ENCODE data around the gene RHBDL2. TPM values are rescaled to one million over a fixed set of nuclear protein-coding genes. Genes with fewer than 3 reads are reported as not detected.

The RHBDL2 gene
- total and polyA plus RNA-seq, 2 of the 13 experiments (the other 11 are each of a cell fraction or from before 2014, with no cell fraction given), result 3.3 to 5.4 TPM

DNA sequence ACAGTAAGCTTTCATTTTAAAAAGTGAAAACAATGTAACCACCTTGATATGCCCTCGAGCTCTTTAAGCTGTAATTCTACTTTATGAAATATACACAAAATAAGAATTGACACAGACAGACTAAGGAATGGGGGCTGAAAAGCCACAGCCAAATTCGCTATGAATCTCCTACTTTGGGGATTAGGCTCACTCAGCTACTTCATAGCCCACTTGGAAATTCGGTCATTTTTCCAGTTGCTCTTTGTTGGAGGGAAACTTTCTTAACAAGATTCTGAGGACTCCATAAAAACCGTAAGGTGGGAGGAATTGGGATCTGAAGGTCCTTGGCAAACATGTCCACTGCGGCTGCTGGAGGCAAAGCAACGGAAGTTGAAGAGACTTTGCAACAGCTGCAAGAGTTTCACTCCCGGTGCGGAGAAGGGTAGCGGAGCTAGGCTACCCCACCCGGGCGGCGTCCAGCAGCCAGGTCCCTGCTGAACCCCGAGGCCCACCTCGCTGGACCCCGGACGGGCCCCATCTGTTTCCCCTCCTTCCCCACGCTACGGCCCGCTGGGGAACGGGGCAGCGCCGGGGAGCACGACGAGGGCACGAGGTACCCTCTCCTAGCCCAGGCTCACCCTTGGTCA is 69.1 kb downstream of the RHBDL2 start (continued):
- TF ChIP-seq, protein P1, sequence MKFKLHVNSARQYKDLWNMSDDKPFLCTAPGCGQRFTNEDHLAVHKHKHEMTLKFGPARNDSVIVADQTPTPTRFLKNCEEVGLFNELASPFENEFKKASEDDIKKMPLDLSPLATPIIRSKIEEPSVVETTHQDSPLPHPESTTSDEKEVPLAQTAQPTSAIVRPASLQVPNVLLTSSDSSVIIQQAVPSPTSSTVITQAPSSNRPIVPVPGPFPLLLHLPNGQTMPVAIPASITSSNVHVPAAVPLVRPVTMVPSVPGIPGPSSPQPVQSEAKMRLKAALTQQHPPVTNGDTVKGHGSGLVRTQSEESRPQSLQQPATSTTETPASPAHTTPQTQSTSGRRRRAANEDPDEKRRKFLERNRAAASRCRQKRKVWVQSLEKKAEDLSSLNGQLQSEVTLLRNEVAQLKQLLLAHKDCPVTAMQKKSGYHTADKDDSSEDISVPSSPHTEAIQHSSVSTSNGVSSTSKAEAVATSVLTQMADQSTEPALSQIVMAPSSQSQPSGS (CRISPR knock-in tag; IDR thresholded peaks at IDR 0.05), result 0 out of 2 replicates have a peak, but pooled peaks have one; percentile 4
- TF ChIP-seq AGO1 (IDR thresholded peaks at IDR 0.05; ENCODE audit: low read depth, low read length, poor library complexity, severe bottlenecking) (no peak), KMT2B (CRISPR knock-in tag; IDR thresholded peaks at IDR 0.05) (no peak), MAFK (conservative IDR thresholded peaks at IDR 0.05 in 1 of 2, IDR thresholded peaks at IDR 0.05 in 1 of 2; ENCODE audit: low read length in 2 of 2) (no peak)
- TF ChIP-seq, protein P2, sequence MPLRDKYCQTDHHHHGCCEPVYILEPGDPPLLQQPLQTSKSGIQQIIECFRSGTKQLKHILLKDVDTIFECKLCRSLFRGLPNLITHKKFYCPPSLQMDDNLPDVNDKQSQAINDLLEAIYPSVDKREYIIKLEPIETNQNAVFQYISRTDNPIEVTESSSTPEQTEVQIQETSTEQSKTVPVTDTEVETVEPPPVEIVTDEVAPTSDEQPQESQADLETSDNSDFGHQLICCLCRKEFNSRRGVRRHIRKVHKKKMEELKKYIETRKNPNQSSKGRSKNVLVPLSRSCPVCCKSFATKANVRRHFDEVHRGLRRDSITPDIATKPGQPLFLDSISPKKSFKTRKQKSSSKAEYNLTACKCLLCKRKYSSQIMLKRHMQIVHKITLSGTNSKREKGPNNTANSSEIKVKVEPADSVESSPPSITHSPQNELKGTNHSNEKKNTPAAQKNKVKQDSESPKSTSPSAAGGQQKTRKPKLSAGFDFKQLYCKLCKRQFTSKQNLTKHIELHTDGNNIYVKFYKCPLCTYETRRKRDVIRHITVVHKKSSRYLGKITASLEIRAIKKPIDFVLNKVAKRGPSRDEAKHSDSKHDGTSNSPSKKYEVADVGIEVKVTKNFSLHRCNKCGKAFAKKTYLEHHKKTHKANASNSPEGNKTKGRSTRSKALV (CRISPR knock-in tag; IDR thresholded peaks at IDR 0.05), result no peak
- TF ChIP-seq, protein P3, sequence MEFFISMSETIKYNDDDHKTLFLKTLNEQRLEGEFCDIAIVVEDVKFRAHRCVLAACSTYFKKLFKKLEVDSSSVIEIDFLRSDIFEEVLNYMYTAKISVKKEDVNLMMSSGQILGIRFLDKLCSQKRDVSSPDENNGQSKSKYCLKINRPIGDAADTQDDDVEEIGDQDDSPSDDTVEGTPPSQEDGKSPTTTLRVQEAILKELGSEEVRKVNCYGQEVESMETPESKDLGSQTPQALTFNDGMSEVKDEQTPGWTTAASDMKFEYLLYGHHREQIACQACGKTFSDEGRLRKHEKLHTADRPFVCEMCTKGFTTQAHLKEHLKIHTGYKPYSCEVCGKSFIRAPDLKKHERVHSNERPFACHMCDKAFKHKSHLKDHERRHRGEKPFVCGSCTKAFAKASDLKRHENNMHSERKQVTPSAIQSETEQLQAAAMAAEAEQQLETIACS (CRISPR knock-in tag; IDR thresholded peaks at IDR 0.05), result 0 out of 2 replicates have a peak, but pooled peaks have one; percentile 32

DNA sequence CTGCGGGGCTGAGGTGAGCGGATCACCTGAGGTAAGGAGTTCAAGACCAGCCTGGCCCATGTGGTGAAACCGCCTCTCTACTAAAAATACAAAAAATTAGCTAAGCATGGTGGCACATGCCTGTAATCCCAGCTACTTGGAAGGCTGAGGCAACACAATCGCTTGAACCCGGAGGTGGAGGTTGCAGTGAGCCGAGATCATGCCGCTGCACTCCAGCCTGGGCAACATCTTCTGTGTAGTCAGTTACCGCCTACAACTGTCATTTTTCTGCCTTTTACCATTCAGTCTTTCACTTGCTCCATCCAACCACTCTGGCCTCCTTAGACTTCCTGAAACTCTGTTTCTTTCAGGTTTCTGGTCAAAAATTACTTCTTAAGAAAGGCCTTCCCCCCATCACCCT is 70.6 kb downstream of the RHBDL2 start:
- FAIRE-seq (no peak), ATAC-seq (no peak), DNase-seq (ENCODE audit: low spot score) (no peak)
- no TSS peak for BruUV-seq (replicated peaks)
- POLR2A ChIA-PET, result interaction anchor here (0.6 to 1.1 kb wide), 2 partner anchors 11 to 17 kb away, joined by 3 to 4 read pairs; no protein-coding TSS in a partner anchor
- Histone ChIP-seq H2AFZ (ENCODE audit: low read length) (no peak overlapping the region), H3K79me2 (ENCODE audit: insufficient read depth, low read length) (peaks cover 30% of the 10 kb centered on the region), H3K27ac (ENCODE audit: extremely low read length, insufficient read depth, low read length) (no peak overlapping the region), H3K4me2 (ENCODE audit: low read depth, low read length) (no peak overlapping the region), H3K4me1 (ENCODE audit: insufficient read depth, low read length) (peaks cover 36% of the 10 kb centered on the region), H3K9ac (ENCODE audit: insufficient read depth, low read depth, low read length) (no peak overlapping the region), H3K9me3 (ENCODE audit: low read length) (no peaks in the 10 kb centered on the region), H3K27me3 (ENCODE audit: control insufficient read depth in 1 of 2, insufficient read depth in 2 of 2, low read length in 2 of 2) (no peaks in the 10 kb centered on the region), H3K4me3 (replicated peaks in 1 of 3; ENCODE audit: insufficient read depth in 1 of 3, low read depth in 2 of 3, low read length in 3 of 3) (no peak overlapping the region), H4K20me1 (ENCODE audit: insufficient read depth, low read length) (no peaks in the 10 kb centered on the region), H3K36me3 (replicated peaks in 1 of 2; ENCODE audit: control insufficient read depth in 1 of 2, insufficient read depth in 2 of 2, low read length in 2 of 2) (no peaks in the 10 kb centered on the region)
- WGBS (ENCODE audit: low lambda C conversion rate), result 98% methylated on average over 8 of the region's 8 CpGs
- CTCF ChIA-PET (ENCODE audit: low intra/inter-chr PET ratio, low total read pairs), result no interaction called here
- in situ Hi-C loops (cut with HindIII; ENCODE audit: extremely low pct_ligation_motif_present, low pct_unique_long_range_greater_than_20kb), result no loop called here
- intact Hi-C loops (cut with micrococcal nuclease; ENCODE audit: unreplicated experiment), result loop anchor here (5.0 kb wide), 2 partner anchors 121 to 156 kb away; partner anchors contain the start of genes AKIRIN1 and NDUFS5
- TF ChIP-seq ZNF552 (CRISPR knock-in tag; IDR thresholded peaks at IDR 0.05; ENCODE audit: borderline replicate concordance) (no peak), PRMT3 (CRISPR knock-in tag; IDR thresholded peaks at IDR 0.05; ENCODE audit: borderline replicate concordance, low read depth) (no peak), ATF7 (IDR thresholded peaks at IDR 0.05) (no peak), ATF7 (CRISPR knock-in tag; IDR thresholded peaks at IDR 0.05) (no peak), NFE2L1 (CRISPR knock-in tag; IDR thresholded peaks at IDR 0.05; ENCODE audit: borderline replicate concordance) (no peak), ZNF678 (CRISPR knock-in tag; IDR thresholded peaks at IDR 0.05) (no peak), HOXA9 (CRISPR knock-in tag; IDR thresholded peaks at IDR 0.05; ENCODE audit: borderline replicate concordance) (no peak), RBM39 (IDR thresholded peaks at IDR 0.05; ENCODE audit: low read depth, low read length, poor library complexity, severe bottlenecking) (no peak)
- TF ChIP-seq, protein P4, sequence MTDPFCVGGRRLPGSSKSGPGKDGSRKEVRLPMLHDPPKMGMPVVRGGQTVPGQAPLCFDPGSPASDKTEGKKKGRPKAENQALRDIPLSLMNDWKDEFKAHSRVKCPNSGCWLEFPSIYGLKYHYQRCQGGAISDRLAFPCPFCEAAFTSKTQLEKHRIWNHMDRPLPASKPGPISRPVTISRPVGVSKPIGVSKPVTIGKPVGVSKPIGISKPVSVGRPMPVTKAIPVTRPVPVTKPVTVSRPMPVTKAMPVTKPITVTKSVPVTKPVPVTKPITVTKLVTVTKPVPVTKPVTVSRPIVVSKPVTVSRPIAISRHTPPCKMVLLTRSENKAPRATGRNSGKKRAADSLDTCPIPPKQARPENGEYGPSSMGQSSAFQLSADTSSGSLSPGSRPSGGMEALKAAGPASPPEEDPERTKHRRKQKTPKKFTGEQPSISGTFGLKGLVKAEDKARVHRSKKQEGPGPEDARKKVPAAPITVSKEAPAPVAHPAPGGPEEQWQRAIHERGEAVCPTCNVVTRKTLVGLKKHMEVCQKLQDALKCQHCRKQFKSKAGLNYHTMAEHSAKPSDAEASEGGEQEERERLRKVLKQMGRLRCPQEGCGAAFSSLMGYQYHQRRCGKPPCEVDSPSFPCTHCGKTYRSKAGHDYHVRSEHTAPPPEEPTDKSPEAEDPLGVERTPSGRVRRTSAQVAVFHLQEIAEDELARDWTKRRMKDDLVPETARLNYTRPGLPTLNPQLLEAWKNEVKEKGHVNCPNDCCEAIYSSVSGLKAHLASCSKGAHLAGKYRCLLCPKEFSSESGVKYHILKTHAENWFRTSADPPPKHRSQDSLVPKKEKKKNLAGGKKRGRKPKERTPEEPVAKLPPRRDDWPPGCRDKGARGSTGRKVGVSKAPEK (CRISPR knock-in tag; IDR thresholded peaks at IDR 0.05; ENCODE audit: borderline replicate concordance), result no peak
